ENCODE data around the gene DPH2. TPM values are rescaled to one million over a fixed set of nuclear protein-coding genes. Genes with fewer than 3 reads are reported as not detected.

The DPH2 gene
- polyA plus RNA-seq, 4 donors = 24.0 to 26.8 (median 24.5) TPM

DNA sequence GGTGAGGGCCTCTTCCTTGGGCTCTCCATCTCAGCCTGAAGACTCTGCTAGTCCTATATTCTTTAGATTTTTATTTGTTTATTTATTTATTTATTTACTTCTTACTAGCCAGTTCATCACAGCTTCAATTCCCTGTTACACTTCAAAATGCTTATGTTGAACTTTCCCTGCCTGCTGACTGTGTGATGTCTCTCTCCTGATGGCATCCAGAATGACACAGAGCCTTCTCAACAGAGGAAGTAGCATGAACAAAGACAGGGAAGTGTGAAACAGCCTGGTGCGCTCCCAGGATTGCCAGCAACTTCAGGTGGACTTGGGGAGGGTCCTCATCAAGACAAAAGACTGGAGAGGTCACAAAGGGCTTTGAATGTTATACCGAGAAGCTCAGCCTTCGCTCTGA is 27.4 kb upstream of the DPH2 start:
- no peak for DNase-seq (ENCODE audit: low read depth in 4 of 4, low spot score in 3 of 4)

DNA sequence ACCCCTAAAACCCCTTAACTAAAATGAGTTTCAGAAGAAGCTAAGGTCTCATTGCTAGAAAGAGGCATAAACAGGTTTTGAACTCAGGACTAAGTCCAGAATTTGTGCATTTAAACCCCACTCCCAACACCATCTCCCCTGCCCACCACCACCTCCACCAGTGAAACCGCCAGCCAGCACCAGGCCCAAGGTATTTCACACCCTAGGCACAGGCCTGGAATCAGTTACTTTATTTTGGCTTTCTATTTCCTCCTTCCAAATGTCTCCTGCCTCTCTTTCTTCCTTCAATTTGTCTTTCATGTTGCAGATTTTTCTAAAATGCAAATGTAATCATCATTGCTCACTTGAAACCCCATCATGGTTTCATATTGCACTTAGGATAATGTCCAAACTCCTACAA is 24.9 kb upstream of the DPH2 start:
- no peak for DNase-seq (ENCODE audit: low read depth in 4 of 4, low spot score in 3 of 4)

DNA sequence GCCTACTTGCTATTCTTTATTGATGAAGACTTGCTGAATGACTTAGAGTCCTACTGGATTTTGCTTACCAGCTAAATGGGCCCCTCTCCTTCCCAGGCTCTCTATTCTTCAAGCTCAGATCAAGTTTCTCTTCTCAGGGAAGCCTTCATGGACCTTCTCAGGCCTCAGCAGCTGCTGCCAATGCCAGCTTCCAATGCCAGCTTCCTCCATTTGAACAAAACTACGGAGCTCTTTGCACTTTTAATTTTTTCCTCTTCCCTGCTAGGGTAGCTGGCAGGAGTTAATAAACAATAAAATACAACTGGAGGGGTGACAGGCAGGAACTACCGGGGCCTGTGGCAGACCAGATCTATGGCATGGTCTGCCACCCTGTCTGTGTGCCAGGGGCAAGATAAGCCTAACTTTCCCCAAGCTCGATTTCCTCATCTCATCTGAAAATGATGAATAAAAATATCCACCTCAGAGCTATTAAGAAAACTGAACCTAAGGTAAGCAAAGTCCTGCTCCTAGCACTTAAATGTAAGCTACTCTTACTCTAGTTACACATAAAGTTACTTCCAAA is 24.1 kb upstream of the DPH2 start:
- no peak for DNase-seq (ENCODE audit: low read depth in 4 of 4, low spot score in 3 of 4)

DNA sequence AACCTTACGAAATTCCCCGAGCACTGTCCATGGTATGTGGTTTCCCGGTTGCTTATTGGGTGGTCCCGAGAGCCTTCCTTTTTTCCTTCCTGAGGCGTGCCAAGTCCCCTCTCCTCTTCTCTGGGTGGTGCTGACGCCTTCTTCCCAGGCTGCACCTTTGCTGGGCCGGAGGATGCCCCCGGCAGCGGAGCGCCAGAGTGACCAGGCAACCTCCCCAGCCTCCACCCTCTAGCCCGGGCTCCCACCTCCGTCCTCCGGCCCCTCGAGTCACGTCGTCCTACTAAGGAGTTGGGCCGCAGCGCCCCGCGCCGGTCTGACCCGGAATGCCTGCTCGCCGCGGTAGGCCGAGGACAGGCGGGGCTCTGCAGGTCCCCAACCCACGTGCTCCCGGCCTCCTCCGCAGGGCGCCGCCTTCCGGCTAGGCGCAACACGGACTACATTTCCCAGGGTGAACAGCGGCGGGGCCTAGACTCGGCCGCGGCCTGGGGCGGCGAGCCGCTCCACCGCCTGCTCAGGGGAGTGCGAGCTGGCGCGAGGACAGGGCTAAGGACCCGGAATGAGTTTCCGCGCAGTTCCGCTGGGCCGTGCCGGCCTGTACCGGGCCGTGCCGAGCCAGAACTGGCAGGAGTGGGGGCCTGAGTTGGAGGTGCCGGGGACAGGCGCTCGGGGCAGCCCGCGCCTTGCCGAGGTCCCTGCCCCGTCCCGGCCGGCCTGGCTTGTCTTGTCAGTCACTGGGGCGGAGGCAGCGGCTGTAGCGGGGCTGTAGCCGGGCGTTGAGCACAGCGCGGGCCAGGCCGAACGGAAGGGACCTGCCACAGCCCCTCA is 23.4 kb upstream of the DPH2 start, which contains the start of gene IPO13:
IPO13 (plus strand) TSS at position 715 of the 825 bp plus-strand sequence. CDS start 651 bp downstream, outside the sequence.
- peak; percentile 90 to 95 (median 90) for DNase-seq (ENCODE audit: low read depth in 4 of 4, low spot score in 3 of 4)

DNA sequence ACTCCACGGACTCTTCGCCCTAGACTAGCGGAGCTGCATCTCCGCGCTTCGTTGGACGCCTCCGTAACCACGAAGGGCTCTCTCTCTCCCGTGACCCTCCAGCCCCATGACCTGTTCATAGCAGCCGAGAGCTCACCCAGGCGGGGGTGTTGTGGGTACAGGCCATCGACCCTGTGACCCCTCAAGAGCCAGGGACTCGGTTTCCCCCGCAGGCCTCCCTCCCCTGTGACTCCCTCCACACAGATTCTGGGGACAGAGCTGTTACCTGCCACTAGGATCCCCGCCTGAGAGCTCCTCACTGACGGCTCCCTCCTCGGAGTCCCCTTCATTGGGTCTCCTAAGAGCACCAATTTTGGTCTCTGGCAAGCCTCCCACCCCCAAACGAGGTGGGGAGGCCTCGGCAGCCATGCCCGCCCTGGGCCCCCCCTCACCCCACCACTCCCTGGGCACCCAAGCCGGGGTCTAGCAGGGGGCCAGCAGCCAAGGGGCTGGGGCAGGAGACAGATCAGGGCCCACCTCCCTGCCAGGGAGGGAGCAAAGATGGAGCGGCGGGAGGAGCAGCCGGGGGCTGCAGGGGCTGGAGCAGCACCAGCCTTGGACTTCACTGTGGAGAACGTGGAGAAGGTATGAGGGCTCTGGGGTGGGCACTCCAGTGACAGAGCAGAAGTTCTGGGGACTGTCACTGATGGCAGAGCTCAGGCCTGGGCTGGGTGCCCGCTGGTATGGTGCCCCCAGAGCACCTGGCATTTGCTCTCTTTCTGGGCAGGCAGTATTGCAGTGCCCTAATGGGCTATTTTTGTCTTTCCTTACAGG is 22.5 kb upstream of the DPH2 start:
- DNase-seq (ENCODE audit: low read depth in 4 of 4, low spot score in 3 of 4) = no peak

DNA sequence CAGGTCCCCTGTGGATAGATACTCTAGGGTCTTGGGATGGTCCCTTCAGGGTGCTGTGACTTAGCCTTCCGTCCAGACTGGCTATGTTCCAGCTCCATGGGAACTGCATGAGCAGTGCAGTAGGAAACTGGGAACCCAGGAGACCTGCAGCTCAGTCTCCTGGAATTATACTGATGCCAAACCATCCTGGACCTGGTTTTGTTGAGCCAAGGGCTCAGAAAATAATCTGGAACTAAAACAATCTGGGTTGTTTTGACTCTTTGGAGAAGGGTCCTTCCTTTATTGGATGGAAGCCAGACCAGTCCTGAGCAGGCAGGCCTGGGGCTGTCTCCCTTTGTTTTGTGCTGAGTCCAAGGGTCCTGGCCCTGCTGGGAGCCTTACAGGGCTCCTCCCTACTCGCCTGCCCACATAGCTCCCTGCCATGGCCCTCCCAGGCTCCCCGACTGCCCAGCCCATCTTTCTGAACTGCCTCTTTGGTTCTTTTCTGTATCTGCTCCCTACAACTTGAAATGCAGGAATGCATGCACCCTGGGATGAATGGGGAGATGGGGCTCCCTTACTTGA is 21.9 kb upstream of the DPH2 start:
- DNase-seq (ENCODE audit: low read depth in 4 of 4, low spot score in 3 of 4) = no peak

DNA sequence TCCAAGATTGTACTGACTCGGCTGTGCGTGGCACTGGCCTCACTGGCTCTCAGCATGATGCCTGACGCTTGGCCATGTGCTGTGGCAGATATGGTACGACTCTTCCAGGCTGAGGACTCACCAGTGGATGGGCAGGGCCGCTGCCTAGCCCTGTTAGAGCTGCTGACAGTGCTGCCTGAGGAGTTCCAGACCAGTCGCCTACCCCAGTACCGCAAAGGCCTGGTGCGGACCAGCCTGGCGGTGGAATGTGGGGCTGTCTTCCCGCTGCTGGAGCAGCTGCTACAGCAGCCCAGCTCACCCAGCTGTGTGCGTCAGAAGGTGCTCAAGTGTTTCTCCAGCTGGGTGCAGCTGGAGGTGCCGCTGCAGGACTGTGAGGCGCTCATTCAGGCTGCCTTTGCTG is 20.1 kb upstream of the DPH2 start:
- DNase-seq (ENCODE audit: low read depth in 4 of 4, low spot score in 3 of 4) = no peak

DNA sequence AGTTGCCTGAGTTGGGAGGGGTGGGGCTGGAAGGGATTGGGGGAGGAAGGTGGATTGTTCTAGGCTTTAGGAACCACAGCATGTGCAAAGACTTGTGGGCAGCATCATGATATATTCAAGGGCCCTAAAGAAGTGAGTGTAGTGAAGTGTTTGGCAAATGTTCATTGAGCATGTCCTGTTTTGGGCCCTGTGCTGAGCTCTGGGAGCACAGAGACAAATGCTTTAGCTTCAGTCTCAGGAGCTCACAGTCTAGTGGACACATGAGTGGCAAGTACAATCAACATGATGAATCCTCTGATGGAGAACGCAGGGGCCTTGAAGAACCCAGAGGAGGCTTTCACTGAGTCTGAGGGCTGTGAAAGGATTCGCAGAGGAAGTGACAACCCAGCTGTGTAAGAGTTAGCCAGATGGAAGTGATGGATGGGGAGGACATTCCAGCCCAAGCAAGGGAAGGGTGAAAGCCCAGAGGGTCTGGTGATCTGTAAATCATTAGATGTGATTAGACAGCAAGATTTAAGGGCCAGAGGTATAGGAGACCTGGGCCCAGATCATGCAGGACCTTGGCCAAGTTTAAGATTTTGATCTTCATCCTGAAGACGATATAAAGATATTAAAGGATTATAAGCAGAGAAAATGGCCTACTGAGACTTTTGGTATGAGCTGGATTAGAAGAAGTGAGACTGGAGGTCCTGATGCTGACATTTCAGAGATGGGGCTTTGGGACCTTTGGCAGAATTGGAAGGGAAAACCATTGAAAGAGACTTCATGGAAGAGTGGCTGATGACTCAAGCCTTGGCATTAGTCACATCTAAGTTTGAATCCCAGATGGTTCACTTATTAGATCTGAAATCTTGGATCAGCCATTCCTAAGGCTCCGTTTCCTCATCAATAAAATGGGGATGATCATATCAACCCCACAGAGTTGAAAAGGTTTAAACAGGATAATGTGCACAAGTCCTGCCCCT is 18.5 kb upstream of the DPH2 start:
- DNase-seq (ENCODE audit: low read depth in 4 of 4, low spot score in 3 of 4) = no peak

DNA sequence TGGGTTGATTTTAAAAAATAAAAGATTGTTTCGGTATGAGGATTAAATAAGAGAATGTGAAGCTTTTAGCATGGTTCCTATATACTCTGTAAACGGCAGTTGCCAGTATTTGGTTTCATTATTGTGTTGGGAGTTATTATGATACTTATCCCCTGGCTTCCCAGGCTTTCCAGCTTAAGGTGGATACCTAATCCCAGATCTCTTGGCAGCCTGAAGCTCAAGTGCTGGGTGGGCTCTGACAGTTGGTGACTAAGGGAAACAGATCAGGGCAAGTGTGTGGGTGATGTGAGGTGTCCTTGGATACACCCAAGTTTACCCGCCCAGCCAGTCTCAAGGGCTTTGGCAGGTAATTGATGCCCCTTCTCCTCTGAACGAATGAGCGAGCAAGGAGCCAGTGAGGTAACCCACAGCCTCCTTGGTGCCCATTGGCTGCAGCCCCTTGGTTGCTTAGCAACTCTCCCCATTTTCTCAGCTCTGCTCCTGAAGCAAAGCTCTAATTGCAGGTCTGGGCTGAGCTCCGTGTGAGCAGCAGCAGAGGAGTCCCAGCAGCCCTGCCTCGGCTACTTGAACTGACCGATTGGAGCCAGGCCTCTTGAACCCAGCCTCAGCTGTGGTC is 17.0 kb upstream of the DPH2 start:
- no peak for DNase-seq (ENCODE audit: low read depth in 4 of 4, low spot score in 3 of 4)

DNA sequence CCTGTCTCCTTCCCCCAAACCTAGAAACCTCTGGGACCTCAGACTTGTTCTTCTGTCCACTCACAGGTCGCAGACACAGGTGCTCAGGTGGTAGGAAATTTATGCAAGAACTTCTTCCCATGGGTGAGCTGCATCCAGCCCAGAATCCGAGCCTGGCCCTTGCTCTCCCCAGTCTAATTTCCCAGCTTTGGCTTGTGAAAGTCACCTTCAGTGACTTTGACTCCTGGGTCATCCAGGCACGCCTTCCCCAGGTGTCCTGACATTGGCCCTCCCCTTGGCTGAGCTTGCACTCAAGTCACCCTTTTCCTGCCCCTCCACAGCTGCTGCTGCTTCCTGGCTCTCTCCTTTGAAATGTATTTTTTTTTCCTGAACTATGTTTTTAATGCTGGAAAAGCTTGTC is 16.4 kb upstream of the DPH2 start:
- no peak for DNase-seq (ENCODE audit: low read depth in 4 of 4, low spot score in 3 of 4)

DNA sequence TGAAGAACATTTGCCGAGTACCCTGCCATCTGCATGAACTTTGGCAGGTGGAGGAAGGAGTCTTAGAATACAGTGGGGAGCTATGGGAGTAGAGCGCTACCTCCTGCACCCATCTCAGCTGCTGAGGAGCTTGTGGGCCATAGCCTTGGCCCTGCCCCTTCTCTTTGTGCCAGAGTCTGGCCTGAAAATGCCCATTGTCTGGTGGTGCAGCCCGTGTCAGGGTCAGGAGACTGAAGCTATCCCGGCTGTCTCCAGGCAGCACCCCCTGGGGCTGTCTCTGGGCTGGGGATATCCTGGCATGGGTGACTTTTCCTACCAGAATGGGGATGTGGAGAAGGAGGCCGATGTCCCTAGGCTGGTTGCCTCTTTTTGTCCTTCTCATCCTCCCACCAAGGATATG is 15.8 kb upstream of the DPH2 start:
- no peak for DNase-seq (ENCODE audit: low read depth in 4 of 4, low spot score in 3 of 4)

DNA sequence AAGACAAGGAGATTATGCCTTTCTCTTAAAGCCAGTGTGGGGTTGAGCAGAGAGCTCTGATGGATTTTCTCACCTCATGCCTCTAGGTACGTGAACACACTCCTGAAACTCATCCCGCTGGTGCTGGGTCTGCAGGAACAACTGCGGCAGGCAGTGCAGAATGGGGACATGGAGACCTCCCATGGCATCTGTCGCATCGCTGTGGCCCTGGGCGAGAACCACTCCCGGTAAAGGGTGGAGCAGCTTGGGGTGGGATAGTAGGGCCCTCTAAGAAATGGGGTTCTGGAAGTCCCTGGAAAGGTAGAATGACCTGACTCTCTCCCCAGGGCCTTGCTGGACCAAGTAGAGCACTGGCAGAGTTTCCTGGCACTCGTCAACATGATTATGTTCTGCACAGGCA is 13.6 kb upstream of the DPH2 start:
- DNase-seq (ENCODE audit: low read depth in 4 of 4, low spot score in 3 of 4) = no peak

DNA sequence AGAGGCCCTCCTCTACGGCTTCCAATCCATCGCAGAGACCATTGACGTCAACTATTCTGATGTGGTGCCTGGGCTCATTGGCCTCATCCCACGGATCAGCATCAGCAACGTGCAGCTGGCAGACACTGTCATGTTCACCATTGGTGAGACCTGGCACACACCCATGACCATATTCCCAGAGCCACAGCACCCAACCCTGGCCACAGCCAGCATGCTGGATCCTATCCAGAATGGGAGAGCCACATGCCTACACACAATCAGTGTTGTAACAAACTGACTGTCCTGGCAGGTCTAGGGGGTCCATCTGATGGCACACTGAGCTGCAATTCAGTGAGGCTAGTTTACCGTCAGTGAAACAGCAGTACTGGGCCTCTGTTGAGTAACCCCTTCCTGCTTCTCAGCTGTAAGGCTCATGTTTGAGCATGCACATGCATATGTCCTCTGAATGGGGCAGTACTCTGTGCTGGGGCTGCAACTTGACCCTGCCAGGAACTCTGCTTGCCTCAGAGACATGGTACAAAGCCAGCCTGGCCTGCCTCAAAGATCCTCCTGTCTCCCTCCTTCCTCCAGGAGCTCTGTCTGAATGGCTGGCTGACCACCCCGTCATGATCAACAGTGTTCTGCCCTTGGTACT is 12.3 kb upstream of the DPH2 start:
- no peak for DNase-seq (ENCODE audit: low read depth in 4 of 4, low spot score in 3 of 4)

DNA sequence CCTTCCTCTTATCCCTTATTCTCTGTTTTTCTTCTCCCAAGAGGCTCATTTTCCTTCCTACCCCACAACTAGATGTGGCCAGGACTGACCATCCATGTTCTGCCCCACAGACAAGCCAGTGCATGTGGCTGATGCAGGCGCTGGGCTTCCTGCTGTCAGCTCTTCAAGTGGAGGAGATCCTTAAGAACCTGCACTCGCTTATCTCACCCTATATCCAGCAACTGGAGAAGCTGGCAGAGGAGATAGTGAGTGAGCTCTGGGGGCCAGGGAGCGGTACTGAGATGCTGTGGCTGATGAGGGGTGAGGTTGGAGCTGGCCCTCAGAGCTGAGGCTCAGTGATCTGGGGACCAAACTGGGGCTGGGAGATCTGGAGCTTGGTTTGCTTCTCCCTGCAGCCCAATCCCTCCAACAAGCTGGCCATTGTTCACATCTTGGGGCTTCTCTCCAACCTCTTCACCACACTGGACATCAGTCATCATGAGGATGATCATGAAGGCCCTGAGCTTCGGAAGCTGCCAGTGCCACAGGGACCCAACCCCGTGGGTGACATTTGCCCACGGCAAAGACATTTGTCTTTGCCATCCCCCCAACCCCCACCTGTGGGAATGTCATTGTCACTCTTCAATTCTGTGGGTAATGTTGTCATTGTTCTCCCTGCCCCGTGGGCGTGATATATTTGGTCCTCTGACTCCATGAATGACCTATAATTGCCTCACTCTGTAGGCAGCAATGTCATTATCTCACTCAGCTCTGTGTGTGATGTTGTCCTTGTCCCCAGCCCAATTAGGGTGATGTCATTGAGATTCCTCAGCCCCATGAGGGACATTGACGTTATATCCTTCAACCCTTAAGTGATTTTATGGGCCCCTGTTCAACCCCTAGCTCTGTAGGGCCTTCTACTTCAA is 11.2 kb upstream of the DPH2 start:
- DNase-seq (ENCODE audit: low read depth in 4 of 4, low spot score in 3 of 4) = no peak

DNA sequence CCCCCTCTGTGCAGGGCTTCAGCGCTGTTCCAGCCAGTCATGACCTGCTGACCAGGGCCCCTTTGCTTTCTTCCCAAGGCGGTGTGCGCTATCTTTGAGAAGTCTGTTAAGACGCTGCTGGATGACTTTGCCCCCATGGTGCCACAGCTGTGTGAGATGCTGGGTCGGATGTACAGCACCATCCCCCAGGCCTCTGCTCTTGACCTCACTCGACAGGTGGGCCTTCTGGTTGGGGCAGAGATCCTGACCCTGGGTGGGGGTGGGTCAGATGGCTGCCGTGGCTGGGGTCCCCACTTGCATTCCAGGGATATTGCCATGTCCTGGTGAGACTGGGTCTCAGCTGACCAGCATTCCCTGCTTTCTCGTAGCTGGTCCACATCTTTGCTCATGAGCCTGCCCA is 9.0 kb upstream of the DPH2 start:
- DNase-seq (ENCODE audit: low read depth in 4 of 4, low spot score in 3 of 4) = no peak

DNA sequence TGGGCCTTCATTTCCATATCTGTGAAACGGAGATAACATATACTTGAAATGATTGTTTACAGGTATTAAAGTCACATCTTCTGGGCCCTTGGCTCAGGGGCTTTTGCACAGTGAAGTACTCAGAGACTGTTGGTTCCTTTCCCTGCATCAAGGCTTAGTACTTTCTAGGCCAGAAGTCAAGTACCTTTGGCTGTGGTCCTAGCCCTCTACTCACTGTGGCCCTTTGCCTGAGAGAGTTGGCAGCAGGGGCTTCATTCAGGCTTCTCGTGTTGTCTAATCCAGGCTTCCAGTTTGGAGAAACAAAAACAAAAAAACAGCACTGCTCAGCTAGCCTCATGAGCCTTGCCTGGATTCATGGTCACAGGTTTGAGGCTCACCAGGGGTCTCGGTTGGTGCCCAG is 8.1 kb upstream of the DPH2 start:
- no peak for DNase-seq (ENCODE audit: low read depth in 4 of 4, low spot score in 3 of 4)

DNA sequence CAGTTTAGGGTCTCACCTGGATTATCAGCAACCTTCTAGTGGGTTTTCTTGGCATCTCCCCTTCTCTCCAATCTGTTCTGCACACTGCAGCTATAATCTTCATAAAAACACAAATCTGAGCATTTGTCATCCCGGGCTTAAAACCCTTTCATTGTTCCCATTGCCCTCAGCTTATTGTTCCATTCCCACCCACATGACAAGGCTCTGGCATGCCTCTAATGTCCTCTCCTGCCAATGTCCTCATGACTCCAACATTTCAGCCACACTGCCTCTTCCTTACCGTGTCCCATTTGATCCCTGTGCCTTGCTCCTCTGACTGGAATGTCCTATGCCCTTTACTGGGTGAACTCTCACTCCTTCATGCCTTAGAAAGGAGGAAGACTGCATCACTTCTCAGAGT is 7.5 kb upstream of the DPH2 start:
- DNase-seq (ENCODE audit: low read depth in 4 of 4, low spot score in 3 of 4) = no peak

DNA sequence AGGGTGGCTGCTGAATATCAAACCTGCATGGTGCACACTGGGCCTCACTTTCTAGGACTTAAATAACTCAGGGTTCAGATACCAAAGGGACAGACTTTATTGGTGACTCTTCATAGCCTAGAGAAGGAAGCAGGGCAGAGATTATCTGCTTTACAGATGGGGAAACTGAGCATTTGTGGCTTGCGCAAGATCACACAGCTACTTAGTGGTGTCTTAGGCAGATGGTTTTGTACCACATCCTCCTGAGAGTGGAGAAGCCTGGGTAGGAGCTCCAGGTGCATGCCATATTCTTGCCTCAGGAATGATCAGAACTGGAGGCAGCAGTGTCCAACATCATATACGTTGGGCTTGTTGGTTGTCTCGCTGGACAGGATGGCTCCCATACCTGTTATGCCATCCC is 6.8 kb upstream of the DPH2 start:
- DNase-seq (ENCODE audit: low read depth in 4 of 4, low spot score in 3 of 4) = no peak
